Stomach smooth muscle (tissue), 2 donors: ENCODE measurements around the gene ZNF362.

ENCODE experiments used
- H3K27ac ChIP-seq: one replicate; pipeline ENCODE4 v1.7.0; 2013; ENCODE audit warnings: mild to moderate bottlenecking, low read length, inconsistent platforms
- H3K27me3 ChIP-seq, 2 donors: one replicate each; pipeline ENCODE4 v1.7.0; 2013; ENCODE audit warnings: low read length in 2 of 2; ENCODE audit not compliant: insufficient read depth in 2 of 2, control insufficient read depth in 1 of 2
- H3K36me3 ChIP-seq, 2 donors: one replicate each; pipeline ENCODE4 v1.7.0; 2013; ENCODE audit warnings: low read length in 2 of 2; ENCODE audit not compliant: control insufficient read depth in 2 of 2, insufficient read depth in 2 of 2
- H3K4me1 ChIP-seq: one replicate; pipeline ENCODE4 v1.7.0; 2013; ENCODE audit warnings: low read length; ENCODE audit not compliant: control insufficient read depth, insufficient read depth
- H3K4me3 ChIP-seq, 2 donors: one replicate each; pipeline ENCODE4 v1.7.0; 2013; ENCODE audit warnings: low read length in 2 of 2
- H3K9ac ChIP-seq, 2 donors: one replicate each; pipeline ENCODE4 v1.7.0; 2013; ENCODE audit warnings: low read length in 2 of 2, mild to moderate bottlenecking in 1 of 2
- H3K9me3 ChIP-seq, 2 donors: one replicate each; pipeline ENCODE4 v1.7.0; 2013; ENCODE audit warnings: low read length in 2 of 2; ENCODE audit not compliant: control insufficient read depth in 2 of 2
- donor health status: healthy.
- donor health status: Pancreatic carcinoma.

Gene ZNF362

GRCh38 chr1:33335020-33335419 lies 78.7 kb downstream of the ZNF362 start:
- peak overlapping the region in 1 of 2 donors; percentile 11 for H3K4me3 ChIP-seq
- H3K4me1 ChIP-seq: peaks cover 62% of the 10 kb centered on the region
- H3K9ac ChIP-seq: peak overlapping the region in 1 of 2 donors; percentile 42
- peak overlapping the region; percentile 79 for H3K27ac ChIP-seq
- H3K27me3 ChIP-seq: no peaks in the 10 kb centered on the region
- no peaks in the 10 kb centered on the region for H3K9me3 ChIP-seq
- peaks cover 25 to 33% of the 10 kb centered on the region in 2 donors for H3K36me3 ChIP-seq

DNA sequence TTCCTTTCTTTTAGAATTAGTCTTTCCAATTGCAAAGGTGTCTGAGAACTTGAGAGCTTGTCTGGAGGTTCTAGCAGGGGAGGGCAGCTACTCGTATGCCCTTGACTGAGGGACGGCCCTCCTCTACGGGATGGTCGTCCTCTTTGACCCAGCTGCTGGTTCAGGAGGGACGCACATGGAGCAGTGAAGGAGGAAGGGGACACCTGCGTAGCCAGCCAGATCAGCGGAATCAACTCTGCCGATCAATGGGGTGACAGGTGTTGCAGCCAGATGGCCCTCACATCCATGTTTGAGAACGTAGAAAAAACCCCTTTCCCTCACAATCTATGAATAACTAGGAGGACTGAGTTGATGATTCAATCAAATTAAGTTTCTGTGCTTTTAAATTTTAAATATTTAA lies 80.3 kb downstream of the ZNF362 start:
- H3K27me3 ChIP-seq: no peaks in the 10 kb centered on the region
- H3K36me3 ChIP-seq: peaks cover 10 to 17% of the 10 kb centered on the region in 2 donors
- no peak overlapping the region for H3K9ac ChIP-seq
- peaks cover 76% of the 10 kb centered on the region for H3K4me1 ChIP-seq
- H3K4me3 ChIP-seq: no peak overlapping the region
- H3K27ac ChIP-seq: no peak overlapping the region
- H3K9me3 ChIP-seq: no peaks in the 10 kb centered on the region

GRCh38 chr1:33337441-33337840 lies 81.1 kb downstream of the ZNF362 start:
- H3K36me3 ChIP-seq: peaks cover 2 to 9% of the 10 kb centered on the region in 2 donors
- H3K27ac ChIP-seq: no peak overlapping the region
- no peak overlapping the region for H3K4me3 ChIP-seq
- peak overlapping the region in 1 of 2 donors; percentile 10 for H3K9ac ChIP-seq
- no peaks in the 10 kb centered on the region for H3K27me3 ChIP-seq
- no peaks in the 10 kb centered on the region for H3K9me3 ChIP-seq
- peaks cover 76% of the 10 kb centered on the region for H3K4me1 ChIP-seq

- Histone ChIP-seq H3K9me3 (no peaks in the 10 kb centered on the region), H3K36me3 (peaks cover 2 to 3% of the 10 kb centered on the region in 2 donors), H3K4me3 (peak overlapping the region in 1 of 2 donors; percentile 25), H3K27me3 (no peaks in the 10 kb centered on the region), H3K4me1 (peaks cover 76% of the 10 kb centered on the region), H3K9ac (peak overlapping the region in 1 of 2 donors; percentile 58), H3K27ac (peak overlapping the region; percentile 71)
Observed at GRCh38 chr1:33338048-33338439, 81.8 kb downstream of the ZNF362 start.

DNA sequence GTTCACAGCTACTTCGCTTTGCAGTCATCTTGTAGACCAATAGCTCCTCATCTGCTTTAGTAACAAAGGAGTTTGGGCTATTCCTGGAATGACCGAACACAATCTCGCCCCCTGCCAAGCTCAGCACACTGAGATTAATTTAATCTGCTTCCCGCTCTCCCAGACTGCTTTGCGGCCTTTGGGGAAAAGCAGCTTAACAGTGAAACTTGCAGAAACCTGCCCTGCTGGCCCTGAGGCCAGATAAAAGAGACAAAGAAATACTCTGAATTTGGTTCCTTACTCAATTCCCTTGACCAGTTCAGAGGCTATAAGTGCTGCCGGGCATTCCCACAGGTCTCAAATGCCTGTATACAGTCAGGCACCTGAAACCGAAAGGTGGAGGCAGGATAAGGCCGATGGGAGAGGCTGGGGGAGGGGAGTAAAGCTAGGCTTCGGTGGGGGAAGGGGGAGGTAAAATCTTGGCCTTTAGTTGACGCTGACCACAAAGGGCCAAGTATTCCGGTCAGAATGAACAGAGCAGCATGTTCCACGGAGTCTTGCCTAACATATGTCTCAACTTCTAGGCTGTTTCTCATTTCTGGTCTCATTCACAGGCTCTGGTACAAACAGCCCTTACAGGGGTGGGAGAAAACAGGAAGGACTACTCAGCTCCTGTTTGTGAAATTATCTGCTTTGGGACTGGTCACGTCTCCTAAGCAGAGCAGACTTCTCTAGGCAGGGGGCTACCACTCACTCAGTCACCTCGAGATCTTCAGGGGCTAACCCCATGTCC lies 82.3 kb downstream of the ZNF362 start:
- Histone ChIP-seq H3K27ac (peak overlapping the region; percentile 71), H3K36me3 (peaks cover 0 to 4% of the 10 kb centered on the region in 2 donors), H3K27me3 (no peaks in the 10 kb centered on the region), H3K4me3 (peak overlapping the region; percentile 29 to 54), H3K9me3 (no peaks in the 10 kb centered on the region), H3K4me1 (peaks cover 75% of the 10 kb centered on the region), H3K9ac (peak overlapping the region; percentile 58 to 72)

GRCh38 chr1:33339413-33339812 lies 83.1 kb downstream of the ZNF362 start:
- H3K4me3 ChIP-seq: peak overlapping the region in 1 of 2 donors; percentile 54
- peaks cover 75% of the 10 kb centered on the region for H3K4me1 ChIP-seq
- no peaks in the 10 kb centered on the region for H3K27me3 ChIP-seq
- H3K27ac ChIP-seq: peak overlapping the region; percentile 71
- H3K9ac ChIP-seq: peak overlapping the region; percentile 58 to 72
- peaks cover 0 to 3% of the 10 kb centered on the region in 2 donors for H3K36me3 ChIP-seq
- H3K9me3 ChIP-seq: no peaks in the 10 kb centered on the region

DNA sequence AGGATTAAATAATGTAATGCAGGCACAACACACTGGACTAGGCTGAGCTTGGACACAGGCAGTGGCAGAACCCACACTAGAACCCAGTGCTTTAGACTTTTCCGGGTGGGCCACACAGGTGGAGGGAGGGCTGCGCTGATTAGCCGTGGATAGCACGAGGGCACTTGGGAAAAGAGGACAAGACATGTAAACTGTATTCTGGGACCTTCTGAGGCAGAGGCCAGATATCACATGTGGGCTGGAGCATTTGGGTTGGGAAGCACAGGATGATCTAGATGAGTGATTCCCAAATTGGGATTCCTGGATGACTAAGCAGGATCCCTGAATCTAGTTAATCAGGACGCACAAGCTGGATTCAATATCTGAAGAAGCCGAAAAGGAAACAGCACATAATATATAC lies 84.9 kb downstream of the ZNF362 start:
- Histone ChIP-seq H3K9me3 (no peaks in the 10 kb centered on the region), H3K4me3 (no peak overlapping the region), H3K27me3 (no peaks in the 10 kb centered on the region), H3K36me3 (peaks cover 0 to 3% of the 10 kb centered on the region in 2 donors), H3K9ac (peak overlapping the region in 1 of 2 donors; percentile 27), H3K4me1 (peaks cover 78% of the 10 kb centered on the region), H3K27ac (peak overlapping the region; percentile 71)

DNA sequence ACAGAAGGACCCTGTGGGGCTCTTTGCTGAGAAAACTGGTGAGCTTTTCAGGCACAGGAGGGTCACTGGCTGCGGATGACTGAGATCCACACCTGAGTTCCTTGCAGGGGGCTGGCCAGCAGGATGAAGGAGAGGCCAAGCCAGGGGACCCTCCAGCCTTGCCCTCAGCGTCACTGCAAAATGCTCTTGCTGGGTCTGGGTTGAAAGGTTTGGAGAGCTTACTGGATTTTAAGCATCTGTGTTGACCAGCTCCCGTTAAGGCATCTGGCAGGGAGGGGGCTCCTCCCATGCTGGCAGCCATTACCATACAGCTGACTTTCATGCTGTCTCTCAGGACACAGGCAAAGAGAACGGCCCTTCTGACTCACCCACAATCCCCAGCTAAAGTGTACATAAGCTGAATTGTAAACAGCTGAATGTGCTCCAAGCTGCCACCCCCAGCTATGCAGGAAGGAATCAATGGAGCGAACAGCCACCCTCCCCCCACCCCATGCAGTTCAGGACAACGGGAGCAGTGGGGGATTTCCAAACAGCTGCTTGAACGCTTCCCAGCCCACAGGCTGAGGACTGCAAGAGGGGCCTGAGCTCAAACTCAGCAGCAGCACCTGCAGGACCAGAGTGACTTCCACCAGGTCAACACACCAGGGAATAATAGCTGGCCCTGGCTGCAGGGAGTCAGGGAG lies 85.9 kb downstream of the ZNF362 start:
- Histone ChIP-seq H3K4me3 (peak overlapping the region; percentile 49 to 58), H3K27ac (peak overlapping the region; percentile 55), H3K4me1 (peaks cover 83% of the 10 kb centered on the region), H3K9me3 (no peaks in the 10 kb centered on the region), H3K27me3 (no peaks in the 10 kb centered on the region), H3K36me3 (peaks cover 0 to 6% of the 10 kb centered on the region in 2 donors), H3K9ac (peak overlapping the region; percentile 21 to 39)

GRCh38 chr1:33343539-33343938 lies 87.2 kb downstream of the ZNF362 start:
- Histone ChIP-seq H3K4me3 (peak overlapping the region in 1 of 2 donors; percentile 22), H3K9me3 (no peaks in the 10 kb centered on the region), H3K4me1 (peaks cover 89% of the 10 kb centered on the region), H3K27ac (peak overlapping the region; percentile 55), H3K9ac (peak overlapping the region in 1 of 2 donors; percentile 21), H3K27me3 (no peaks in the 10 kb centered on the region), H3K36me3 (peaks cover 0 to 6% of the 10 kb centered on the region in 2 donors)

DNA sequence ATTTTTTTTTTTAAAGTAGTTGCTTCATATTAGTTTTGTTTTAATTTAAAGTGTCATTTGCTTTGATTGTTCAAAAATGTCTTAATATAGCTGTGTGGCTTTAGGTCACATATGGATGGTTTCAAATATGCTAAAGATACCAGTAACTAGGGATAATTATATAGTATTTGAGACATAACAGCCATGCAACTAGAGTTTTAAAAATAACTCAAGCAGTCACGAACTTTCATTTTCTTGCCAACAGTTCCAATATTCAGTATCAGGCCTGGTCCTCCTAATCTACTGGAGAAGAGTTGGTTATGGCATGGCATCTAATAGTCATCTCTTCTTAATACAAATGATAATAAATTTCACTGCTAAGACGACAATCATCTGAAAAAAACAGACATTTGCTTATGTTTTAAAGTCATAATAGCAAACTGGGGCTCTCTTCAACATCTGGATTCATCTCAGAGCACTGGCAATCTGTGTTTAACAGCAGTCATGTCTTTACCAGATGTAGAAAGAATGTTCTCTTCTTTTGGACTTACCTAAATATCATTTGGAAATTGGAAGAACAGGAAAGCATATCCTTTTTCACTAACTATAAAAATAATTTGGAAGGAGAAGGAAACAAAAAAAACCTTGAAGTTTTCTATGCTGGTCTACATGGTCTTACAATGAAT lies 88.7 kb downstream of the ZNF362 start:
- H3K9ac ChIP-seq: no peak overlapping the region
- H3K4me3 ChIP-seq: peak overlapping the region in 1 of 2 donors; percentile 23
- H3K4me1 ChIP-seq: peaks cover 75% of the 10 kb centered on the region

More for the DNA sequence above, 88.7 kb downstream of the ZNF362 start:
- Histone ChIP-seq H3K27ac (peak overlapping the region; percentile 55), H3K36me3 (peaks cover 0 to 6% of the 10 kb centered on the region in 2 donors), H3K27me3 (no peaks in the 10 kb centered on the region), H3K9me3 (no peaks in the 10 kb centered on the region)
